Sigmoid colon (tissue), 4 donors: ENCODE results near the gene AGBL1.

Source experiments
- CTCF ChIP-seq, 4 experiments: fragments of 450-650 bp in 3 of 4; fragments of 200-600 bp in 1 of 4; IDR thresholded peaks; one replicate each; pipeline ENCODE4 v1.5.1; 2016 to 2019; ENCODE audit warnings: antibody characterized with exemption in 4 of 4, mild to moderate bottlenecking in 3 of 4, moderate library complexity in 2 of 4
- POLR2A ChIP-seq, 2 donors: fragments of 450-650 bp; IDR thresholded peaks; one replicate each; pipeline ENCODE4 v1.6.1; 2016; ENCODE audit warnings: antibody characterized with exemption in 2 of 2, mild to moderate bottlenecking in 2 of 2, moderate library complexity in 2 of 2
- POLR2AphosphoS5 ChIP-seq, 4 donors: sonication (generic); formaldehyde crosslinking; IDR thresholded peaks; one replicate each; pipeline ENCODE4 v1.6.1; 2017; ENCODE audit warnings: antibody characterized with exemption in 4 of 4

DNA sequence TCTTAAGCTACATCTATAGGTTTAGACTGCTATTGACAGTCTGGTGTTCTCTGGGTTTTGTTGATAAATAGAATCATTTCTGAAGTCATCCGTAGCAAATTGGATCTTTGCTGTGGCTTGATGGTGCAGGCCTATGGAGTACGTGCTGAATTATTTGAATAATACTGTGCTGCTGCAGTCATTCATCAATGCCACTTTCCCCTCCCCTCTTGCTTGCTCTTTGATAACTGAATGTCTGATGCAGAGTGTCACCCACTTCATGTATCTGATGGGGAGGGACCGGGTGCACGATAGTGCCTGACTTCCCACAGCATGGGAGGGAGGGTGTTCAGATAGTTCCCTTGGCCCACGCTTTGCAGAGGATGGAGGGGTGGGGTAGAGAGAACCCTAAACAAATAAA, 179.9 kb downstream of the AGBL1 start:
- TF ChIP-seq CTCF (IDR thresholded peaks at IDR 0.05) (no peak), POLR2A (IDR thresholded peaks at IDR 0.05) (no peak), POLR2AphosphoS5 (IDR thresholded peaks at IDR 0.05) (no peak)
